GM12891 (cell line): ENCODE results near the gene NOC4L.

Experiments used
- POLR2A ChIP-seq: IDR thresholded peaks from 2 replicates; pipeline ENCODE4 v1.6.1; 2011; ENCODE audit warnings: low read depth, low read length, control low read depth
- POLR2AphosphoS5 ChIP-seq: IDR thresholded peaks from 2 replicates; pipeline ENCODE4 v1.6.1; 2011; ENCODE audit warnings: low read depth, low read length, control low read depth
- TAF1 ChIP-seq: IDR thresholded peaks from 2 replicates; pipeline ENCODE4 v1.6.1; 2011; ENCODE audit warnings: low read depth, low read length, control low read depth

DNA sequence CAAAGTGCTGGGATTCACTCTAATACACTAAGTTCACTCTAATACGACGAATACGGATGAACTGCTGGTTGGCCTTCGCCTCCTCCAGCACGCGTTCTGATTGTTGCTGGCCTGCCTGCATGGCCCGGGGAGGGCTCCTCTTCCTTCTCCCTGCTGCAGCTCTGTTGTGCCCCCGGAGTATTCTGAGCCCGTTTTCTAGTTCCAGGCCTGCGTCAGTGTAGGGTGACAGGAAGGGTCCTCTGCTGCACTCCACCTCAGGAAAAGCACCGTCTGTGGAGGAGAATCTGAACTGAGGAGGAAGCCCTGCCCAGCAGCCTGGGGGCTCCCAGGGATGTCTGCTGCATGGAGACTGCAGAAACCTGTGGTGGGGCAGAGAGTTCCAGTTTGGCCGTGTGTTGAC is 44.5 kb upstream of the NOC4L start:
- no peak for TF ChIP-seq POLR2AphosphoS5
- TF ChIP-seq TAF1 = no peak
- no peak for TF ChIP-seq POLR2A
